Nucleus accumbens (tissue), 56 donors: Measurements from ENCODE around the gene CNTNAP2.

Experiments used
- DNase-seq, 56 donors: peaks; one replicate each; lab custom pipeline; 2025; lab: John Stamatoyannopoulos, UW

CNTNAP2 gene

DNA sequence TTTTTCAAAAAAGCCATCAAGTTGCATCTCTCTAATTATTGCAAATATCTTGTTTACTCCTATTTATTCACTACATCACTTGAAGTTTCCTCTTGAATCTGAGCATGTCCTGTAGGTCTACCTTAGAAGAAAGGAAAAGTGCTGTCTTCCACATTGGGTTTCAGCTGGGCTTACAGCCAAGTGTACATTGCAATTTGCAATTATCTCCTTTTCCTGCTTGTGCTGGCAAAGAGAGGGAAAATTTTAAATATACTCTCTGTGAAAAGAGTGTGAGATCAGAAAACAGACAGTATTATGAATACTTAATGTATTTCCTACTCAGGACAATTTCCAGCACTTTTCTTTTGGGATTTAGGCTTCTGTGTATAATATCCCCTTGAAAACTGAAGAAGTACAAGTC, 839.7 kb downstream of the CNTNAP2 start:
- DNase-seq: no peak

DNA sequence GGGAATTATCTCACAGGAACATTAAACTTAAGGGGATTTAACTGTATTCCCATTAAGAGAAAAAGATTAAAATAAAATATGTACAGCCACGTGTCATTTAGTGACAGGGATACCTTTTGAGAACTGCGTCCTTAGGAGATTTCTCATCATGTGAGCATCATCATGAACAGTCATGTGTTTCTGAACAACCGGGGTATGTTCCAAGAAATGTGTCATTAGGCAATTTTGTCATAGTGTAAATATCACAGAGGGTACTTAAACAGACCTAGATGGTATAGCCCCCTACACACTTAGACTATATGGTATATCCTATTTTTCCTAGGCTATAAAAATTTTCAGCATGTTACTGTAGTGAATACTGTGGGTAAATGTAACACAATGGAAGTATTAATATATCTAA, 840.3 kb downstream of the CNTNAP2 start:
- no peak for DNase-seq

DNA sequence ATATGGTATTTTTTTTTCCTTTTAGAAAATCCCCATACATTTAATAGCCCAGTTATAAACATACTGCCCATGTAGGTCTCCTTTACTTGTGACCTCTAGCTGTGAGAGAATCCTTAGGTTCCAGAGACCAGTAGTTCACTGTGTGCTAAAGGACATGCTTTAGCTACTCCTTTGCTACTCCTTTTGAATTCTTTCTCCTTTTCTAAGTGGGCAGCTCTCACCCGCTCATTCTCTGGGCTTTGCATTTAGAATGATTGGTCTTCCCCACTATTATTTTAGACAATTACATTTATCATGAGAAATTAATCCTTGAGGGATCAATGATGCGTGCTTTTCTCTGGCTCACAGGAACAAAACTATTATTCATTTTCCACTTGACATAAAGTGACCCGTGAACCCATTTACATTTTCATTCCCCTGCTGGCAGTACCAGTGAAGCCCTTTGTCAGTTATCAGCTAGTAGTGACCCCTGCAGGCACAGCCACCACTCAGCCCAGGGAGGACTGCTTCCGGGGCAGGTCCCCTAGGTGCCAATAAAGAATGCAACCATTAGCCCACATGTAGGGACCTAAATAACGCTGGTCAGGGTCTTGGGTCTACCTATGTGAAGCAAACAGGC, 844.3 kb downstream of the CNTNAP2 start:
- no peak for DNase-seq

DNA sequence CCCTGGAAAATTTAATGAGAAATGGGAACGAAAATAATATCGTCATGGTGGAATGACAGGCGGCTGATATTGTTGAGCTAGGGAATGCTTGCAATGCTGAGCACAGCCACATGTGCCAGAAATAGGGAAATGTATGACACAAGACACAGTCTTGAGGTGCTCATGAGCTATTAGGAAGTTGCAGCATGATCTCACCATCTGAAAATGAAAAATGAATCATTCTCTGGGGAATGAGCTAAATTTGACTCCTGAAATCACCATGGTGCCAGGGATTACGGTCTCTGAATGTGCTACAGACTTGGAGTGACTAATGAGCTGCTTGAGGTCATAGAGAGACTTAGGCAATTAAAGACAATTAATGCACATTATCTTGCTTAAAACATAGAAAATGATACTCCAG, 845.0 kb downstream of the CNTNAP2 start:
- peak in 8 of 56 donors; percentile 1 to 68 (median 8) for DNase-seq

DNA sequence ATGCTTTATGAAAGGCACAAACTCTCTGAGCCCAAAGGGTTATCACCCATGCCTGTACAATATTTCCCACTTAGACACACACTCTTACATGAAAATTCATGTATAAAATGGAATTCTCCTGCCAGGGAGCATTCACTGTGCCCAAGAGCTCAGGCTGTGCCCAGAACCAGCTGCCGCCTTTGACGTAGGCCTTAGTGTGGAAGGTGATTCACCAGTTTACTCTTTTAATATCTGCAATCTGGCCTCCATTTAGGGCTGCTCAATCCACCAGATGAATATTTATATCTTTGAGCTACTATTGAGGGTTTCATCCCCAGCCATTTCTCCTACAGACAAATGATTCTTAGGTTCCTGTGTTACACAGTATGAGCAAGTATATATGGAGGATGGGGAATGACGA, 849.7 kb downstream of the CNTNAP2 start:
- no peak for DNase-seq

DNA sequence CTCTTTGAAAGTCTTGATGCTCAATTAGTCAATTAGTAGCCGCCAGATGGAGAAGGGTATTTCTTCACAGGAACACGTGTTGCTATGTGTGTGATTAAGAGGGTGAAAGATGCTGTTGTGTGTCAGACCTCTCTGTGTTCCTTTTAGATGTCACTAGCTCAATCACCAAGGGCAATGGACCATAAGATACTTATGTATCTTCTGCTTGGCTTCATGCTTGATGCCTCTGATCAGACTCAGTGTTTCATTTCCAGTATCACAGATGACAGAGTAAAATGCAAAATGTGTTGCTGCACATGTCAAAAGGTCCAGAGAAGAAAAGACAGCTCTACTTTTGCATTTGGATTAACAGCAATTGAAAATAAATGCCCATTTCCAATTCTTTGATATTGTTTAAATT, 865.9 kb downstream of the CNTNAP2 start:
- DNase-seq: no peak

DNA sequence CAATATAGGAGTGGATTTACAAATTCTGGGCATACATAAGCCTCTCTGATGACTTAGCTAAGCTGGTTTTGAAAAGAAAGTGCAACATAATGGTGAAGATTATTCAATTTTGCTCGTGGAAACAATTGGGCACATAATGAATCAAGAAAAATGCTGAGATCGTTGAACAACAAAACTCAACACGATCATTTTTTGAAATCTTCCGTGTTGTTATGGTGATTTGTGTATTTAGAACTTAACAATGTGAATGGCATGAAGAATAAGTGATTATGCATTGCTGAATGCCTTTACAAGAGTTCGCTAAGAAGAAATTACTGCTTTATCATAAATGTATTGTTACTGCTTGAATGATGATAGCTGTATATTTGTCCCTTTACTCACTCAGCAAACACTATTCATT, 875.0 kb downstream of the CNTNAP2 start:
- DNase-seq: no peak

DNA sequence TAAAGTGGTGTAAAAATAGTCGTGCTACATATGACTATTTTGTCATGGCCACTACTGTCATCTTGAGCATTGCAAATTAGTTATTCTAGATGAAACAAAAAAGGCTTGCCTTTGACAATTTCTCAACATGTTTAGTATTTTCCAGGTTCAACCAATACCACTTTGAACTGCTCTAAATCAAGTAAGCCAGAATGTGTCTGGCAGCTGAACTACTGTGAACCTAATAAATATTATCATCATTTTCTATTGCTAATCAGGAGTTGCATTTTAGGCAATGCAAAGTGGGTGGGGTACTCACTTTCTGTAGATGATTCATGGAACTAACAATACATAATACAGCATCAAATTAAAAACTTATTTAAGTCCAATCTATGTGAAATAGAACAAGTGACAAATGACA, 877.2 kb downstream of the CNTNAP2 start:
- DNase-seq: no peak

DNA sequence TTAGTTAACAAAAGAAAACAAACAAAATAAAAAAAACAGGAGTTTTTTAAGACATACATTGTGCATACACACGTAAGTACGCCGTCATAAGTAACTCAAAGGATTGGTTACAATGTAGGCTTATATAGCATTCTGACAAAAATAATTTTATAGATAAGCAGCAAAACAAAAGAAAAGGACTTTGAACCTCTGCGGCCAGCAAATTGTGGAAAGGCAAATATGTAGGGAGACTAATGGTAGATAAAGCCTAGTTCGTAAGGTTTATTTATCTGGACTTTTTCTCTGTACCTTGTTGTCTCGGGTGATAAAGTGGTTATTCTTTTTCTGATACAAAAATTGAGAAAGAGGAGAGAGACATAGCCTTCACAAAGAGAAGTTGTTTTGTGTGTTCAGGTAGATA, 891.9 kb downstream of the CNTNAP2 start:
- no peak for DNase-seq

DNA sequence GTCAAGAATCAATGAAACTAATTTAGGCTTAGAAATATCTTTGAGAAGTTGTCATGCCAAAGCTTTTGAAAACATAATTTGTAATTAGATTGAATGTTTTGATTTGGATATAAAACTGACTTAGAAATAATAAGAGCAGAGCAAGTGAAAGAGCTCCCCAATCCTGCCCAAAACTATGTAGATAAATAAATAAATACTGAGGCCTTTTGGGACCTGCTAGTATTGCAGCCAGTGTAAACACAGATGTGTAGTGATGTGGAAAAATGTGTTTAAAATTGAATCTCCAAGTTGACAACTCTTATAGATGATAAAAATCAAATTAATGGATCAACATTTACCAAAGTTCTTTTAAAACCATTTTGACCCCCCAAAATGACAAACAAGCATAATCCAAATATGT, 896.1 kb downstream of the CNTNAP2 start:
- no peak for DNase-seq

DNA sequence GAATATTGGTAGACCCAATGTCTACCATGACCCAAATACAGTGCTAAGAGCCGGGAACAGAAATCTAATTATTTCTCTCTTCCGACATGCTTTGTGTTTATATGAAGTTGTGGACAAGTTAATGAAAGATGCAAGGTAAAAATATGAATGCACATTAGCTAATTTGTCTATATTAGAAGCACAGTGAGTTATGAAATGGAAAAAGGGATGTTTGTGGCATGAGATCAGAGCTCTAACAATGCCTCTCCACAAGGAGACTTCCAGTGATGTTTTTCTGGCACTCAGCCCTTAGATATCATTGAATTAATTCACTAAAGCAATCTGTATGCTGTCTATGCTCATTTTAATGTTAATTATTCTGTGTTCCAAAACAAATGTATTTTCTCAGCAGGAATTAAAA, 897.2 kb downstream of the CNTNAP2 start:
- no peak for DNase-seq

DNA sequence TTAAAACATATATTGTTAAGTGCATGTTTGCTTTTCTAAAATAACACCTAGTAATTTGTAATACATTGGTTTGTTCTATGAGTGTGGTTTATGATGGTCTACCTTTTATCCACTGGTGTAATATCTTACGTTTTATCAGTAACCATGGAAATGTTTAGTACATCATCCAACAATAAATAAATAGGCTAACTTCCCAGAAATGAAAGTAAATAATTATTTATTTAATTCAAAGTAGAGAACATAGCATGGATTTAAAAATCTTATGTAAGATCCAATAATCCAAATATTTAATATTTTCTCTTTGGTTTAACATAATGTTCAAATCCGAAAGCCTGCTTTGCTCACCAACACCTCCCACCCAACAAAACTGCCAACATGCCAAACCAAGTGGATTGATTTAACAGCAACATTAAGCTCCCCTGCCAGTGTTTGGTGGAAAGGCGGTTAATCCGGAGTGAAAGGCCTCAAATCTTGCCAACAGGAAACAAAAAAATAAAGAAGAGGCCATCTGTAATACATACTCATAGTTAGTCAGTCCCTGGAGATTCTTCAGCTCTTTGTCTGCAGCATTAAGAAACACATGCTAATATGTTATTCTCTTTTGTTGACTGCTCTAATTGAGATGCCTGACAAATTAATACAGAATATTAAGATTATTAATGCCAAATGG, 897.8 kb downstream of the CNTNAP2 start:
- DNase-seq: no peak

DNA sequence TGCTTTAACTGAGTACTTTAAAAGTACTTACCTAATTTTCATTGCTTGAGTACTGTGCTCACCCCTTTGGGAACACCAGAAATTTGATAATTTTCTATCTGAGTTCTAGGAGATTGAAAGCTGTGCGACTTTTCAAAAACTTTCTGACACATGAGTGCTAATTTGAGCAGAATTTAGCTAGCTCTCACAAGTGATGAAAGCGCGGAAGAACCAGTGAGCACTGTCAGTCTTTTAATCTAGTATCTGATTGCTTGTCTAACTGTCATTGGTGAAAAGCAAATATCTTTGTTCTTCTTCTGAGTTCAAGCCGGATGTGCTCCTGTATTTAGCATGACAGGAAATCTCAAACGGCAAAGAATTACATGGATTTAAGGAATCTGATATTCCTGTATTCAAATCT, 899.4 kb downstream of the CNTNAP2 start:
- DNase-seq: no peak

DNA sequence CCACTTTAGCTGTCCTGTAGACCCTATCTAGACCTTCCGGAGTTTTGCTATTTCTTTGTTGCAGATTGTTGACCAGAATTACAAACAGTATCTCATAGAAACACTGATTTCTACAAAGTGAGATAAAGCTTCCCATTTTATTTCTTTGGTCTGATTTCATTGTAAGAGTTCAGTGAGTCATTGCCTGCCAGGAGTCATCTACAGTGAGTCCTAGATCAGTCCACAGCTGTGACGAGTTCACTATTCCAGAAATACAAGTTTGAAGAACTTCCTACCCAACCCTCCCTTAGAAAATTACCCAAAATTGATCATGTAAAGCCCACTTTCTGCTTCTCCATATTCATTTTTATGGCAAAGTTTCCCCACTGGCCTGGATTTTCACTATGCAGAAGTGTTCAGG, 905.5 kb downstream of the CNTNAP2 start:
- no peak for DNase-seq

DNA sequence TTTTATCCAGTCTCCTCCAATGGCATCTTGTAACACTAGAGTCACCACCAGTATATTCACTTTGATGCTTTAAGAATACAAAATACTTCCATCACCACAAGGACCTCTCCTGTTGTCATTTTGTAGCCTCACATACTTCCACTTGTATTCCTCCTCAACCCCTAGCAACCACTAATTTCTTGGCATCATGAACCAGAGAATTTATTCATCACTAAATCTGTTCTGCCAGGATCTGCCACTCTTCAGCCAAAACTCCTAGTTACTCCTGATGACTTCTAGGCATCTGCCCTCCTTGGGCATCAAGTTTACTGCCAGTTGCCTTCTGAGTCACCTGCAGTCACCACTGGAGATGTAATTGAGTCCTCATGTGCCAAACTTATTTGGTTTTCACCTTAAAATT, 906.8 kb downstream of the CNTNAP2 start:
- no peak for DNase-seq

DNA sequence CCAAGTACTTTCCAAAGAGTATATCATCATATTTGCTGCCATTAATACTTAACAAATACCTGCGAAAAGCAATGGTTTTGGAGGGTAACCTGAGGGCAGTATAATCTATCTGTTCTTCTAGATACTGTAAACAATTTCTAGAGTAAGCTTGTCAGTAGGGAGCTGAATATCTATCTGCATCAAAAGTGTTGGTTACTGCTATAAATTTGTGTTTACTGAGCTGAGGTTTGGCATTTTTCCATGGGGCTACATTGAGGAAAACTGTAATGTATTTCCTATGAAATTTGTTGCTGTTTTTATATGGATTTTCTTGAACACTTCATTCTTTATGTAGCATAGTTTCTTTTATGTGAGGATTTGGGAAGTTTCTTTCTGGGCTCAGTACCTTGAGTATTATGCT, 913.4 kb downstream of the CNTNAP2 start:
- no peak for DNase-seq

DNA sequence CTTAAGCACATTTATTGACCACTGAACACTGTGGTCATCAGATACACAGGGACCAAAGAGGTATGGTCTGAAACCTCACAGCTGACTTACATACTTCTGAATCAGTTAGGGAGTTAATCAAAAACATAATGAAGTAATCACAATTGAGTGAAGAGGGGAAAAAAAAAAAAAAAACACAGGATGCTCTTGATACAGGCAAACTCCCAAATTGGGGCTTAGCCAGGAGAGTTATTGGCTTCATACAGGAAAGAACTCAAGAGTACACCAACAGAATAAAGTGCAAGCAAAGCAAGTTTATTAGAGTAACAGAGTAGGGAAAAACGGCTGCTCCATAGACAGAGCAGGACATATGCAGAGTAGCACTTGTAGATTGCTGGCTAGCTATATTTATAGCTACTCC, 917.0 kb downstream of the CNTNAP2 start:
- no peak for DNase-seq

DNA sequence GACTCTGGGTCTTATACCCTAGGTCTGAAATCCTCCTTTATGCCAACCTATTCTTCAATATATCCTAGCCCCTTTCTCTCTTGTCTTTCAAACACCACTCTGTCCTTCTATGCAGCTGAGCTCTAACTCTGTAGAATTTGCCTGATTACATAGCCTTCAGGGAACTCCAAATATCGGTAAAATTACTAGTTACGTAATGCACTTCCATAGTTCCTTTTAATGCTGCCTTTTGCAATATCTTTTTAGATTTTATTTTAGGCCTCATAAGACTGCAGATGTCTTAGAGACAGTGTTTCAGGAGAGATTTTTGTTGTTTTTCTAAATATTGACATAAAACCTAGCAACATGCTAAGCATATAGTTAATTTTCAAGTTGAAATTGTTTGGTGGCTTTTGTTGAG, 924.8 kb downstream of the CNTNAP2 start:
- no peak for DNase-seq

DNA sequence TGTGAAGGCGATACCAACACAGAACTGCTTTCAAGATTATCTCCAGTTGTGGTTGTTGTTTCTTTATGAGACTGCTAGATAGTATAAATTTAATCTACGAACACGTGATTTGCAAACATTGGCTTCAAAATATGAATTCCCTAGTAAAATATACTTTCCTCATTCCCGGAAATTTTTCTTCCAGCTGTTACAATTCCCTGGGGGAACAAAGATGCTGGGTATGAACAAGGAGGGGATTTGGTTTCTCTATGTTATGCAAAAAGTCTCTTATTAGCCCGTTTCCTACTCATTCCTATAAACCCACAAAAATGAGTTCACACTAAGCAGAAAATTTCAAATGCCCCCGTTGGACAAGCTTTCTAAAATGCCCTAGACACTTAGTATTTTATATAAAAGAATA, 928.3 kb downstream of the CNTNAP2 start:
- no peak for DNase-seq

DNA sequence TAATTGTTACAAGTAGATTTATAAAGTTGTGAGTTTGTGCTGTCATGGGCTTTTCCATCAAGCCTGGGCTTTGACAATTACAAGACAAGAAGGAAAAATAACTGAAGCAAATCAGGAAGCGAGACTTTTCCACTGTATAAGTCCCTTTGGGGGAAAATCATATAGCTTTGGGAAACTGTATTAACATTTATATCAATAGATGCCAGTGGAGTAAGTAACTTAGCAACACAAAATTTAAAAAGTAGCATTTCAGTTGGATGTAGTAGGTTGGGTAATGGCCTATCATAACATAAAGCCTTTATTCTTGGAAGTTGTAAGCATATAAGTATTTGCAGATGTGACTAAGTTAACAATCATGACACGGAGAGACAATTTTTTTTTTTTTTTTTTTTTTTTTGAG, 931.1 kb downstream of the CNTNAP2 start:
- DNase-seq: no peak

DNA sequence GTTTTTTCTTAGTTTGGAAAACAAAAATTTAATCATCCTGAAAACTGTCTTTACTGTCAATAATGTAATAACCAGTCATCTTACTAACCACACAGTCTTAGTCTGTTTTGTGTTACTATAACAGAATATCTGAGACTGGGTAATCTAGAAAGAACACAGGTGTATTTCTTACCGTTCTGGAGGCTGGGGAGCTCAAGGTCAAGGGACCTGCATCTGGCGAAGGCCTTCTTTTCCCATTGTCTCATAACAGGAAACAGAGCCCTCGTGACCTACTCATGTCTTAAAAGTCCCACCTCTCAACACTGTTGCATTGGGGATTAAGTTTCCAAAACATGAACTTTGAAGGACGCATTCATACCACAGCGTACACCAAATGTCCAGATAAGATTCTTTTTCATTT, 932.3 kb downstream of the CNTNAP2 start:
- DNase-seq: no peak

DNA sequence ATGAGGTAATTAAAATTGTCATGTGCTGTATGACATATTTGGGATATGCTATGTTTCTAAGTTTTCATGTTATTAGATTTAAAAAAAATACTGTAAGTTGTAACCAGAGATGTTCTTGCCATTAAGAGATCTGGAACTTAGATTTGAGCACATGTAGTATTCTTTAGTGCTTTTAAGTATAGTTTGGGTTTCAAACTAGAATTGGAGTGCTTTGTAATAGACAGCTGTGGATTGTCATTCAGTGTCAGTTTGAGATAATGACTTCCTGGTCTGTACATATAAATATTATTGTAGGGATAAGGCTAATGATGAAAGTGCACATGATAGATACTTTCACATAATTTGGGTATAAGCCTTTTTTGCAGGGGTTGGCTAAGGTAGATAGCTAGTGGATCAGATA, 936.2 kb downstream of the CNTNAP2 start:
- no peak for DNase-seq

DNA sequence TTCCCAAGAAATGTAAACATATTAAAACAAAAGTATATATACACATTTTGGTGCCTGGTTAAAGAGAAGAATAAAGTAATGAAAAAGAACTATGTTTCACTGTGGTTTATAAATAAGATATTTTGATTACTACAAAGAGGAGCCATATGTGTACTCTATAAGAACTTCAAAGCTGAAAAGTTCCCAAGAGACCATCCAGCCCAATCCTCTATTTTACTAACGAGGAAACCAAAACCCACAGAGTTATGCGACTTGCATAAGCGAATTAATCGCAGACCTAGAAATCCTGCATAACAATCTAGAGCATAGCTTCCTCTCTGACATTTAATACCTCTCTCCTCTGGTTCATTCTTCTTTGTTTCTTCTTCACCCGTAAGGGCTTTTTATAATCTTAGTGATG, 937.1 kb downstream of the CNTNAP2 start:
- no peak for DNase-seq
